Neural progenitor cell (in vitro differentiated cells): ENCODE measurements around the gene ZFYVE9. TPM values are rescaled to one million over a fixed set of nuclear protein-coding genes. Genes with fewer than 3 reads are reported as not detected.
A peak's percentile ranks its signal among the peaks of the same experiment; 100 is the strongest.

Experiments
- DNase-seq: peaks from one replicate; pipeline ENCODE4 v3.0.0-alpha.2; 2016; ENCODE audit warnings: low spot score
- H2AFZ ChIP-seq: fragments of 200-600 bp; sonication (generic); replicated peaks from 2 replicates; pipeline ENCODE4 v1.6.1; 2016; ENCODE audit warnings: antibody characterized with exemption
- H3F3A ChIP-seq: fragments of 200-600 bp; sonication (generic); 2 replicates; pipeline ENCODE4 v1.6.1; 2016; ENCODE audit warnings: antibody characterized with exemption, low read depth
- H3K27ac ChIP-seq: fragments of 200-600 bp; sonication (generic); 2 replicates; pipeline ENCODE4 v1.5.1; 2016; ENCODE audit warnings: mild to moderate bottlenecking
- H3K27me3 ChIP-seq: fragments of 200-600 bp; sonication (generic); 2 replicates; pipeline ENCODE4 v1.6.1; 2016; ENCODE audit warnings: mild to moderate bottlenecking, moderate library complexity
- H3K36me3 ChIP-seq: fragments of 200-600 bp; sonication (generic); 2 replicates; pipeline ENCODE4 v1.5.1; 2016
- H3K4me1 ChIP-seq: fragments of 200-600 bp; sonication (generic); 2 replicates; pipeline ENCODE4 v1.6.1; 2016; ENCODE audit warnings: mixed run types
- H3K4me2 ChIP-seq: fragments of 200-600 bp; sonication (generic); 2 replicates; pipeline ENCODE4 v1.6.1; 2016
- H3K4me3 ChIP-seq: fragments of 200-600 bp; sonication (generic); 2 replicates; pipeline ENCODE4 v1.5.1; 2016
- H3K79me2 ChIP-seq: fragments of 200-600 bp; sonication (generic); 2 replicates; pipeline ENCODE4 v1.6.1; 2016; ENCODE audit warnings: low read depth
- H3K9ac ChIP-seq: fragments of 200-600 bp; sonication (generic); 2 replicates; pipeline ENCODE4 v1.6.1; 2016
- H3K9me3 ChIP-seq: fragments of 200-600 bp; sonication (generic); 2 replicates; pipeline ENCODE4 v1.5.1; 2016; ENCODE audit warnings: low read depth
- H4K20me1 ChIP-seq: fragments of 200-600 bp; sonication (generic); 2 replicates; pipeline ENCODE4 v1.6.1; 2016; ENCODE audit warnings: low read depth
- H3K27ac Mint-ChIP-seq: 3 replicates; pipeline ENCODE4 v1.8.0; 2021; ENCODE audit warnings: mixed read lengths
- H3K27me3 Mint-ChIP-seq: 2 replicates; pipeline ENCODE4 v1.8.0; 2022; ENCODE audit warnings: low read depth, mild to moderate bottlenecking, inconsistent platforms, moderate library complexity, mixed read lengths; ENCODE audit not compliant: insufficient read depth
- H3K36me3 Mint-ChIP-seq: 3 replicates; pipeline ENCODE4 v1.8.0; 2021; ENCODE audit warnings: mixed read lengths
- H3K4me1 Mint-ChIP-seq: 3 replicates; pipeline ENCODE4 v1.8.0; 2021; ENCODE audit warnings: mixed read lengths
- H3K4me3 Mint-ChIP-seq: 3 replicates; pipeline ENCODE4 v1.8.0; 2021; ENCODE audit warnings: mild to moderate bottlenecking, moderate library complexity, mixed read lengths
- H3K9me3 Mint-ChIP-seq: 3 replicates; pipeline ENCODE4 v1.8.0; 2020; ENCODE audit warnings: mixed read lengths
- EZH2 ChIP-seq: fragments of 200-600 bp; sonication (generic); IDR thresholded peaks from 2 replicates; pipeline ENCODE4 v1.6.1; 2017; ENCODE audit warnings: antibody characterized with exemption, mild to moderate bottlenecking, moderate library complexity
- EZH2phosphoT487 ChIP-seq: fragments of 200-600 bp; sonication (generic); IDR thresholded peaks from 2 replicates; pipeline ENCODE4 v1.6.1; 2017; ENCODE audit warnings: antibody characterized with exemption
- total RNA-seq: library from RNA; depleted of rRNA; stranded (reverse); fragments of >200 nt; gene quantifications from 2 replicates; pipeline ENCODE4 v1.2.3, GENCODE V29; 2015; ENCODE audit warnings: low replicate concordance
- TF ChIP-seq, protein P1 (sequence below): fragments of 200-600 bp; sonication (generic); IDR thresholded peaks from 2 replicates; pipeline ENCODE4 v1.5.1; 2017; ENCODE audit warnings: antibody characterized with exemption, mild to moderate bottlenecking

The ZFYVE9 gene
- total RNA-seq, 1 donor from 2014 or later: 42.7 TPM

- H3K9me3 ChIP-seq: no peaks in the 10 kb centered on the region
- H3K36me3 ChIP-seq: no peaks in the 10 kb centered on the region
- peaks cover 11% of the 10 kb centered on the region for H4K20me1 ChIP-seq
- DNase-seq: no peak
- H3K36me3 Mint-ChIP-seq: peaks cover 13% of the 10 kb centered on the region
- H3K4me3 Mint-ChIP-seq: no peak overlapping the region
- H3K4me3 ChIP-seq: no peak overlapping the region
- peak overlapping the region; percentile 53 for H3K4me2 ChIP-seq
- H3K9me3 Mint-ChIP-seq: peaks cover 40% of the 10 kb centered on the region
- no peak overlapping the region for H3K9ac ChIP-seq
- H2AFZ ChIP-seq: no peak overlapping the region
- peak overlapping the region; percentile 42 for H3K27ac Mint-ChIP-seq
- H3K4me1 Mint-ChIP-seq: peaks cover 9% of the 10 kb centered on the region
- H3K4me1 ChIP-seq: peaks cover 8% of the 10 kb centered on the region
- peaks cover 42% of the 10 kb centered on the region for H3K79me2 ChIP-seq
- H3K27ac ChIP-seq: no peak overlapping the region
- peaks cover 7% of the 10 kb centered on the region for H3F3A ChIP-seq
- TF ChIP-seq EZH2 (no peak), EZH2phosphoT487 (no peak)
- TF ChIP-seq, protein P1, sequence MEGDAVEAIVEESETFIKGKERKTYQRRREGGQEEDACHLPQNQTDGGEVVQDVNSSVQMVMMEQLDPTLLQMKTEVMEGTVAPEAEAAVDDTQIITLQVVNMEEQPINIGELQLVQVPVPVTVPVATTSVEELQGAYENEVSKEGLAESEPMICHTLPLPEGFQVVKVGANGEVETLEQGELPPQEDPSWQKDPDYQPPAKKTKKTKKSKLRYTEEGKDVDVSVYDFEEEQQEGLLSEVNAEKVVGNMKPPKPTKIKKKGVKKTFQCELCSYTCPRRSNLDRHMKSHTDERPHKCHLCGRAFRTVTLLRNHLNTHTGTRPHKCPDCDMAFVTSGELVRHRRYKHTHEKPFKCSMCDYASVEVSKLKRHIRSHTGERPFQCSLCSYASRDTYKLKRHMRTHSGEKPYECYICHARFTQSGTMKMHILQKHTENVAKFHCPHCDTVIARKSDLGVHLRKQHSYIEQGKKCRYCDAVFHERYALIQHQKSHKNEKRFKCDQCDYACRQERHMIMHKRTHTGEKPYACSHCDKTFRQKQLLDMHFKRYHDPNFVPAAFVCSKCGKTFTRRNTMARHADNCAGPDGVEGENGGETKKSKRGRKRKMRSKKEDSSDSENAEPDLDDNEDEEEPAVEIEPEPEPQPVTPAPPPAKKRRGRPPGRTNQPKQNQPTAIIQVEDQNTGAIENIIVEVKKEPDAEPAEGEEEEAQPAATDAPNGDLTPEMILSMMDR: no peak
- H3K27me3 Mint-ChIP-seq: no peaks in the 10 kb centered on the region
- no peaks in the 10 kb centered on the region for H3K27me3 ChIP-seq
Observed at GRCh38 chr1:52182874-52183400, 41.0 kb downstream of the ZFYVE9 start.

- no peak overlapping the region for H3K27ac Mint-ChIP-seq
- H3F3A ChIP-seq: peaks cover 7% of the 10 kb centered on the region
Observed at GRCh38 chr1:52186449-52186848, 44.6 kb downstream of the ZFYVE9 start.

DNA sequence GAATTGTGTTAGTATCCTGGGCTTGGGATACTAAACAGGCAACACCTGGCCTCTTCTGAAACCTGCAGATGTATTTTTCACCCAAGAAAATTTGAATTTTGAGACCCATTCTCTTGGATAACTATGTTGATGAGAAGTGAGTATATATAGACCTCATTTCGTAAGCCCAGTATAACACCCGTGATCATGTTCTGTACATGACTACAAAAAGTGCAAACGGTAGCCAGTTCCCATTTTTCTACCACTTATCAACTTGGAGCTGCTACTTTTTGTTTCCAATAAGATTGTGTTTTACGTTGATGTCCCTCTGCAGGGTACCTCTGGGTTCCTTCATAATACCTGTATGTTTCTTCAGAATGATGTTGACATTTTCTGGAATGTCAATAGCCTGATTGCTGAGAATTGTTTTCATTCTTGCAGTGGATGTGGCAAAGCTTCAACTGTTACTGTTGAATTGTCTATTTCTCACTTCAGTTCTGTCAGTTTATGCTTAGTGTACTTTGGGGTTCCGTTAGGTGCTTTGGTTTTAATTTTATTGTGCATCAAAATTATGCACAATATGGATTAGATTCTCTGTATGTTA lies 48.1 kb downstream of the ZFYVE9 start:
- Histone ChIP-seq H3K27ac (no peak overlapping the region), H3K36me3 (peaks cover 4% of the 10 kb centered on the region), H3K9ac (no peak overlapping the region), H3K27me3 (no peaks in the 10 kb centered on the region), H3K9me3 (no peaks in the 10 kb centered on the region), H3K4me2 (no peak overlapping the region), H3K4me1 (no peaks in the 10 kb centered on the region), H3K79me2 (peaks cover 36% of the 10 kb centered on the region), H3F3A (no peaks in the 10 kb centered on the region), H4K20me1 (peaks cover 10% of the 10 kb centered on the region), H2AFZ (no peak overlapping the region), H3K4me3 (no peak overlapping the region)
- Mint-ChIP-seq H3K9me3 (peaks cover 14% of the 10 kb centered on the region), H3K4me1 (no peaks in the 10 kb centered on the region), H3K36me3 (peaks cover 3% of the 10 kb centered on the region), H3K27me3 (peaks cover 2% of the 10 kb centered on the region), H3K4me3 (no peak overlapping the region), H3K27ac (no peak overlapping the region)
- TF ChIP-seq, protein P1: no peak
- TF ChIP-seq EZH2phosphoT487 (no peak), EZH2 (no peak)
- no peak for DNase-seq

More at GRCh38 chr1:52186449-52186848, 44.6 kb downstream of the ZFYVE9 start:
- Histone ChIP-seq H3K27me3 (no peaks in the 10 kb centered on the region), H3K4me3 (no peak overlapping the region), H3K9me3 (no peaks in the 10 kb centered on the region), H3K4me2 (no peak overlapping the region), H3K4me1 (peaks cover 8% of the 10 kb centered on the region), H3K9ac (no peak overlapping the region), H3K36me3 (no peaks in the 10 kb centered on the region), H3K79me2 (peaks cover 56% of the 10 kb centered on the region), H2AFZ (no peak overlapping the region), H4K20me1 (peaks cover 17% of the 10 kb centered on the region), H3K27ac (no peak overlapping the region)
- no peak for DNase-seq
- H3K4me3 Mint-ChIP-seq: no peak overlapping the region
- peaks cover 2% of the 10 kb centered on the region for H3K27me3 Mint-ChIP-seq
- peaks cover 7% of the 10 kb centered on the region for H3K4me1 Mint-ChIP-seq
- peaks cover 3% of the 10 kb centered on the region for H3K36me3 Mint-ChIP-seq
- H3K9me3 Mint-ChIP-seq: peaks cover 23% of the 10 kb centered on the region
- TF ChIP-seq, protein P1: no peak
- TF ChIP-seq EZH2phosphoT487: no peak
- no peak for TF ChIP-seq EZH2
